Liver (tissue), 9 donors: Measurements from ENCODE around the gene SP100. TPM values are rescaled to one million over a fixed set of nuclear protein-coding genes. Genes with fewer than 3 reads are reported as not detected.

Experiments used
- DNase-seq: peaks from one replicate; pipeline ENCODE4 v3.0.0-alpha.2; 2017; ENCODE audit warnings: low spot score
- H3K27ac ChIP-seq, 2 donors: one replicate each; pipeline ENCODE4 v1.7.0; 2013; ENCODE audit warnings: inconsistent platforms in 2 of 2, low read length in 2 of 2, control low read depth in 1 of 2, low read depth in 1 of 2, mild to moderate bottlenecking in 1 of 2
- H3K27me3 ChIP-seq, 4 donors: one replicate each; pipeline versions ENCODE4 v1.6.1 to v1.7.0; 2013; ENCODE audit warnings: low read length in 3 of 4, inconsistent platforms in 1 of 4, mild to moderate bottlenecking in 1 of 4, moderate library complexity in 1 of 4; ENCODE audit not compliant: control insufficient read depth in 4 of 4, insufficient read depth in 4 of 4
- H3K36me3 ChIP-seq, 4 donors: one replicate each; pipeline versions ENCODE4 v1.6.1 to v1.7.0; 2013; ENCODE audit warnings: low read length in 3 of 4, mild to moderate bottlenecking in 3 of 4, low read depth in 1 of 4, moderate library complexity in 1 of 4; ENCODE audit not compliant: control insufficient read depth in 4 of 4, insufficient read depth in 3 of 4
- H3K4me1 ChIP-seq, 4 donors: one replicate each; pipeline versions ENCODE4 v1.6.1 to v1.7.0; 2013; ENCODE audit warnings: low read length in 3 of 4, mild to moderate bottlenecking in 3 of 4, moderate library complexity in 1 of 4; ENCODE audit not compliant: control insufficient read depth in 4 of 4, insufficient read depth in 4 of 4
- H3K4me3 ChIP-seq, 3 donors: one replicate each; pipeline versions ENCODE4 v1.6.1 to v1.7.0; 2013; ENCODE audit warnings: low read length in 3 of 3, control low read depth in 1 of 3, low read depth in 1 of 3, mild to moderate bottlenecking in 1 of 3
- H3K9ac ChIP-seq, 2 donors: one replicate each; pipeline ENCODE4 v1.7.0; 2013; ENCODE audit warnings: low read length in 2 of 2, mild to moderate bottlenecking in 2 of 2, moderate library complexity in 2 of 2, control low read depth in 1 of 2, low read depth in 1 of 2
- H3K9me3 ChIP-seq, 4 donors: one replicate each; pipeline versions ENCODE4 v1.6.1 to v1.7.0; 2013; ENCODE audit warnings: low read length in 3 of 4; ENCODE audit not compliant: control insufficient read depth in 4 of 4
- EGR1 ChIP-seq, 2 donors: IDR thresholded peaks; 2 replicates each; pipeline ENCODE4 v1.6.1; 2016 to 2018; ENCODE audit warnings: antibody characterized with exemption in 2 of 2, low read depth in 2 of 2
- FOXA1 ChIP-seq: IDR thresholded peaks from 2 replicates; pipeline ENCODE4 v1.6.1; 2016; ENCODE audit warnings: antibody characterized with exemption
- FOXA2 ChIP-seq: IDR thresholded peaks from 2 replicates; pipeline ENCODE4 v1.6.1; 2016; ENCODE audit warnings: antibody characterized with exemption
- GABPA ChIP-seq, 2 donors: IDR thresholded peaks in 1 of 2; conservative IDR thresholded peaks in 1 of 2; 2 replicates each; pipeline ENCODE4 v1.6.1; 2016; ENCODE audit warnings: antibody characterized with exemption in 2 of 2, mild to moderate bottlenecking in 1 of 2, moderate library complexity in 1 of 2
- HNF4A ChIP-seq, 2 donors: conservative IDR thresholded peaks; 2 replicates each; pipeline ENCODE4 v1.6.1; 2016; ENCODE audit warnings: antibody characterized with exemption in 2 of 2, mild to moderate bottlenecking in 2 of 2
- HNF4G ChIP-seq: IDR thresholded peaks from 2 replicates; pipeline ENCODE4 v1.6.1; 2016; ENCODE audit warnings: antibody characterized with exemption
- RAD21 ChIP-seq, 2 donors: IDR thresholded peaks; 2 replicates each; pipeline ENCODE4 v1.6.1; 2016; ENCODE audit warnings: antibody characterized with exemption in 2 of 2, mild to moderate bottlenecking in 2 of 2
- RXRA ChIP-seq, 2 donors: IDR thresholded peaks; 2 replicates each; pipeline ENCODE4 v1.6.1; 2017 to 2018; ENCODE audit warnings: antibody characterized with exemption in 2 of 2, mild to moderate bottlenecking in 1 of 2
- SP1 ChIP-seq: IDR thresholded peaks from 2 replicates; pipeline ENCODE4 v1.6.1; 2018; ENCODE audit warnings: antibody characterized with exemption, mild to moderate bottlenecking
- YY1 ChIP-seq: IDR thresholded peaks from 2 replicates; pipeline ENCODE4 v1.6.1; 2016; ENCODE audit warnings: antibody characterized with exemption, mild to moderate bottlenecking
- WGBS: extraction: QIAGEN DNeasy Blood & Tissue Kit; methylation state at CpG from one replicate; pipeline ENCODE4 v1.1.7; 2013; 5-methylcytosine and 5-hydroxymethylcytosine counted together
- polyA plus RNA-seq, 2 donors: library from polyadenylated mRNA; stranded (reverse) in 1 of 2; unstranded in 1 of 2; fragments of 200-250 nt in 1 of 2; fragments of >200 nt in 1 of 2; fragmentation: Nextera tagmentation in 1 of 2; extraction: Ambion mirVana in 1 of 2; gene quantifications; one replicate each; pipeline versions ENCODE4 v1.2.1 to v1.2.3, GENCODE V29; 2013 to 2015
- total RNA-seq, 2 donors: library from RNA; depleted of rRNA; stranded (reverse); fragments of >200 nt; gene quantifications; one replicate each; pipeline ENCODE4 v1.2.3, GENCODE V29; 2014
- TF ChIP-seq, protein P1 (sequence below): IDR thresholded peaks from 2 replicates; pipeline ENCODE4 v1.6.1; 2016; ENCODE audit warnings: antibody characterized with exemption, mild to moderate bottlenecking
- TF ChIP-seq, protein P2 (sequence below): IDR thresholded peaks from 2 replicates; pipeline ENCODE4 v1.6.1; 2016; ENCODE audit warnings: antibody characterized with exemption
- TF ChIP-seq, protein P3 (sequence below): fragments of 150-350 bp; IDR thresholded peaks from 2 replicates; pipeline ENCODE4 v1.5.1; 2017; ENCODE audit warnings: improper control_type of control experiment, low read depth, low read length; ENCODE audit not compliant: missing input control
- TF ChIP-seq, protein P4 (sequence below): IDR thresholded peaks from 2 replicates; pipeline ENCODE4 v1.6.1; 2016; ENCODE audit warnings: antibody characterized with exemption
- donor health status: healthy.
- donor health status: healthy.
- donor health status: healthy.
- donor health status: healthy.
- donor health status: healthy.

The SP100 gene
- total and polyA plus RNA-seq, 4 donors = 21.9 to 45.5 (median 33.1) TPM

DNA sequence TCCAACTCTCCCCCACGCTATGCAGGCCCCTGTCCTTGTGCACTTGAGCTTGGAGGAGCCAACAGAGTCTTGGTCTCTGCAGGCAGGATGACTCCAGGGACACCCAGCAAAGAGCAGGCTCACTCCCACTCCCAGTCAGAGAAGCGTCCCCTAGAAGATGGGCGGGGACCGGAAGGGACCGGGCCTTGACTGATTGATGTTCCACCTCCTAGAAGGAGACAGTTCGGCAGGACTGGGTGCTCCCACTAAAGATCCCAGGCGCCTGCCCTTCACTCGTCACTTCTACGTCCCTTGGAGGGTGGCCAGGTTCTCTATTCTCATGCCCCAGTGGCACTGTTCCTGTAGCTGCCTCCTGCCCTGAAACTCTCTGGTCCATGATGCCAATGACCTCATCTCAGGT, 3.2 kb upstream of the SP100 start (continued):
- TF ChIP-seq, protein P1, sequence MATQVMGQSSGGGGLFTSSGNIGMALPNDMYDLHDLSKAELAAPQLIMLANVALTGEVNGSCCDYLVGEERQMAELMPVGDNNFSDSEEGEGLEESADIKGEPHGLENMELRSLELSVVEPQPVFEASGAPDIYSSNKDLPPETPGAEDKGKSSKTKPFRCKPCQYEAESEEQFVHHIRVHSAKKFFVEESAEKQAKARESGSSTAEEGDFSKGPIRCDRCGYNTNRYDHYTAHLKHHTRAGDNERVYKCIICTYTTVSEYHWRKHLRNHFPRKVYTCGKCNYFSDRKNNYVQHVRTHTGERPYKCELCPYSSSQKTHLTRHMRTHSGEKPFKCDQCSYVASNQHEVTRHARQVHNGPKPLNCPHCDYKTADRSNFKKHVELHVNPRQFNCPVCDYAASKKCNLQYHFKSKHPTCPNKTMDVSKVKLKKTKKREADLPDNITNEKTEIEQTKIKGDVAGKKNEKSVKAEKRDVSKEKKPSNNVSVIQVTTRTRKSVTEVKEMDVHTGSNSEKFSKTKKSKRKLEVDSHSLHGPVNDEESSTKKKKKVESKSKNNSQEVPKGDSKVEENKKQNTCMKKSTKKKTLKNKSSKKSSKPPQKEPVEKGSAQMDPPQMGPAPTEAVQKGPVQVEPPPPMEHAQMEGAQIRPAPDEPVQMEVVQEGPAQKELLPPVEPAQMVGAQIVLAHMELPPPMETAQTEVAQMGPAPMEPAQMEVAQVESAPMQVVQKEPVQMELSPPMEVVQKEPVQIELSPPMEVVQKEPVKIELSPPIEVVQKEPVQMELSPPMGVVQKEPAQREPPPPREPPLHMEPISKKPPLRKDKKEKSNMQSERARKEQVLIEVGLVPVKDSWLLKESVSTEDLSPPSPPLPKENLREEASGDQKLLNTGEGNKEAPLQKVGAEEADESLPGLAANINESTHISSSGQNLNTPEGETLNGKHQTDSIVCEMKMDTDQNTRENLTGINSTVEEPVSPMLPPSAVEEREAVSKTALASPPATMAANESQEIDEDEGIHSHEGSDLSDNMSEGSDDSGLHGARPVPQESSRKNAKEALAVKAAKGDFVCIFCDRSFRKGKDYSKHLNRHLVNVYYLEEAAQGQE = no peak

DNA sequence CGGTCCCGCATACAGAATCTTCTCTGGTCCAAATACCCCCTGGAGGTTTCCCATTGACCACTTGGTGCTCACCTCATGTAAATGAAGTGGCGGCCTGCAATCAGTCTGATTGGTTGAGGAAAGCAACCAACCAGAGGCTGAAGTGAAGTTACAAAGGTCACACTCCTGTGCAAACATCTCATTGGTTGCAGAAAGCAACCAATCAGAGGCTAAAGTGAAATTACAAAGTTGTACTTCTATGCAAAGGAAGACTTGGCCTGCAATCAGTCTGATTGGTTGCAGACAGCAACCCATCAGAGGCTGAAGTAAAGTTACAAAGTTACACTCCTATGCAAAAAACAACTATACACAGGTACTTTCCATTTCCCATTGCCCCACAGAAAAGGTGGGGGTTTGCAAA, 2.5 kb upstream of the SP100 start:
- no peaks in the 10 kb centered on the region for H3K27me3 ChIP-seq
- H3K9ac ChIP-seq = no peak overlapping the region
- H3K36me3 ChIP-seq = no peaks in the 10 kb centered on the region
- TF ChIP-seq EGR1 (IDR thresholded peaks at IDR 0.05; ENCODE audit: low read depth in 2 of 2) = no peak
- peak; percentile 37 for TF ChIP-seq SP1
- 97% methylated on average over 3 of the region's 3 CpGs for WGBS
- H3K4me1 ChIP-seq = peaks cover 4 to 30% (median 21%) of the 10 kb centered on the region in 4 donors
- H3K9me3 ChIP-seq = no peaks in the 10 kb centered on the region
- no peak overlapping the region for H3K27ac ChIP-seq
- peak; percentile 28 for DNase-seq
- H3K4me3 ChIP-seq = no peak overlapping the region

DNA sequence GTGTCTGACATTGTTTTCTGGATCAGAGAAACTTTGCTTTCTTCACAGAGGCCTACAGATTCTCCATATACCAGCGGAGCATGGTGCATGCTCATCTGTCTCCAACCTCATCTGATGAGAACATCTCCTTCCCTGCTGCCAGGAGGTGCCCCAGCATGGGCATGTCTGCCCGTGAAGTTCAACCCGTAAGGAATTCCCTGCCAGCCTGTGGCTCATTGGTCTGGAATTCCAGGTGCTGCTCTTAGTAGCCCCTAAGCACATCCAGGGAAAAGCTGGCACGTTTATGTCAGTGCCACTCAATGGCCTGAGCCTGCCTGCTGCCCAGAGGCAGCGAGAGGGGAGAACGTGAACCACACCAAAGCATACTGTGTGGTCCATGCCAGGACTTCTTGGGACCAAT, 1.7 kb upstream of the SP100 start:
- TF ChIP-seq HNF4G = no peak
- TF ChIP-seq, protein P2, sequence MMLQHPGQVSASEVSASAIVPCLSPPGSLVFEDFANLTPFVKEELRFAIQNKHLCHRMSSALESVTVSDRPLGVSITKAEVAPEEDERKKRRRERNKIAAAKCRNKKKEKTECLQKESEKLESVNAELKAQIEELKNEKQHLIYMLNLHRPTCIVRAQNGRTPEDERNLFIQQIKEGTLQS = no peak
- TF ChIP-seq HNF4A (conservative IDR thresholded peaks at IDR 0.05) = no peak
- no peak for TF ChIP-seq SP1
- TF ChIP-seq, protein P3, sequence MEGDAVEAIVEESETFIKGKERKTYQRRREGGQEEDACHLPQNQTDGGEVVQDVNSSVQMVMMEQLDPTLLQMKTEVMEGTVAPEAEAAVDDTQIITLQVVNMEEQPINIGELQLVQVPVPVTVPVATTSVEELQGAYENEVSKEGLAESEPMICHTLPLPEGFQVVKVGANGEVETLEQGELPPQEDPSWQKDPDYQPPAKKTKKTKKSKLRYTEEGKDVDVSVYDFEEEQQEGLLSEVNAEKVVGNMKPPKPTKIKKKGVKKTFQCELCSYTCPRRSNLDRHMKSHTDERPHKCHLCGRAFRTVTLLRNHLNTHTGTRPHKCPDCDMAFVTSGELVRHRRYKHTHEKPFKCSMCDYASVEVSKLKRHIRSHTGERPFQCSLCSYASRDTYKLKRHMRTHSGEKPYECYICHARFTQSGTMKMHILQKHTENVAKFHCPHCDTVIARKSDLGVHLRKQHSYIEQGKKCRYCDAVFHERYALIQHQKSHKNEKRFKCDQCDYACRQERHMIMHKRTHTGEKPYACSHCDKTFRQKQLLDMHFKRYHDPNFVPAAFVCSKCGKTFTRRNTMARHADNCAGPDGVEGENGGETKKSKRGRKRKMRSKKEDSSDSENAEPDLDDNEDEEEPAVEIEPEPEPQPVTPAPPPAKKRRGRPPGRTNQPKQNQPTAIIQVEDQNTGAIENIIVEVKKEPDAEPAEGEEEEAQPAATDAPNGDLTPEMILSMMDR = no peak
- TF ChIP-seq, protein P4, sequence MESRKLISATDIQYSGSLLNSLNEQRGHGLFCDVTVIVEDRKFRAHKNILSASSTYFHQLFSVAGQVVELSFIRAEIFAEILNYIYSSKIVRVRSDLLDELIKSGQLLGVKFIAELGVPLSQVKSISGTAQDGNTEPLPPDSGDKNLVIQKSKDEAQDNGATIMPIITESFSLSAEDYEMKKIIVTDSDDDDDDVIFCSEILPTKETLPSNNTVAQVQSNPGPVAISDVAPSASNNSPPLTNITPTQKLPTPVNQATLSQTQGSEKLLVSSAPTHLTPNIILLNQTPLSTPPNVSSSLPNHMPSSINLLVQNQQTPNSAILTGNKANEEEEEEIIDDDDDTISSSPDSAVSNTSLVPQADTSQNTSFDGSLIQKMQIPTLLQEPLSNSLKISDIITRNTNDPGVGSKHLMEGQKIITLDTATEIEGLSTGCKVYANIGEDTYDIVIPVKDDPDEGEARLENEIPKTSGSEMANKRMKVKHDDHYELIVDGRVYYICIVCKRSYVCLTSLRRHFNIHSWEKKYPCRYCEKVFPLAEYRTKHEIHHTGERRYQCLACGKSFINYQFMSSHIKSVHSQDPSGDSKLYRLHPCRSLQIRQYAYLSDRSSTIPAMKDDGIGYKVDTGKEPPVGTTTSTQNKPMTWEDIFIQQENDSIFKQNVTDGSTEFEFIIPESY = no peak
- no peak for TF ChIP-seq FOXA1
- TF ChIP-seq, protein P1 = no peak
- no peak for TF ChIP-seq FOXA2
- no peak for TF ChIP-seq GABPA (IDR thresholded peaks at IDR 0.05 in 1 of 2, conservative IDR thresholded peaks at IDR 0.05 in 1 of 2)
- no peak for TF ChIP-seq YY1
- TF ChIP-seq RAD21 (IDR thresholded peaks at IDR 0.05) = no peak
- TF ChIP-seq RXRA (IDR thresholded peaks at IDR 0.05) = no peak
- H3K36me3 ChIP-seq = no peaks in the 10 kb centered on the region
- H3K27me3 ChIP-seq = no peaks in the 10 kb centered on the region
- H3K9ac ChIP-seq = no peak overlapping the region
- no peaks in the 10 kb centered on the region for H3K9me3 ChIP-seq
- no peak for DNase-seq
- 87% methylated on average over 6 of the region's 6 CpGs for WGBS
- peak overlapping the region in 1 of 2 donors; percentile 4 for H3K27ac ChIP-seq
- no peak overlapping the region for H3K4me3 ChIP-seq
- H3K4me1 ChIP-seq = peaks cover 3 to 36% (median 25%) of the 10 kb centered on the region in 4 donors
